Stimulated activated CD4-positive, alpha-beta T cell treated with anti-CD3 and anti-CD28 coated beads, Interleukin-4, amount 100 ng/mL, for 24 hours (primary cell): ENCODE measurements around the gene FTSJ3.

Experiments
- DNase-seq: peaks from one replicate; pipeline ENCODE4 v3.0.0-alpha.2; 2020

Gene FTSJ3

GRCh38 chr17:63843387-63843888 lies 16.0 kb upstream of the FTSJ3 start:
- peak; percentile 43 for DNase-seq

GRCh38 chr17:63842540-63843386 lies 15.3 kb upstream of the FTSJ3 start, which contains the start of gene SMARCD2:
Gene SMARCD2 (minus strand): TSS chr17:63842685. CDS start chr17:63842674, 11 bp downstream.
- DNase-seq, result peak; percentile 98

GRCh38 chr17:63842173-63842539 lies 14.7 kb upstream of the FTSJ3 start:
- DNase-seq, result no peak

DNA sequence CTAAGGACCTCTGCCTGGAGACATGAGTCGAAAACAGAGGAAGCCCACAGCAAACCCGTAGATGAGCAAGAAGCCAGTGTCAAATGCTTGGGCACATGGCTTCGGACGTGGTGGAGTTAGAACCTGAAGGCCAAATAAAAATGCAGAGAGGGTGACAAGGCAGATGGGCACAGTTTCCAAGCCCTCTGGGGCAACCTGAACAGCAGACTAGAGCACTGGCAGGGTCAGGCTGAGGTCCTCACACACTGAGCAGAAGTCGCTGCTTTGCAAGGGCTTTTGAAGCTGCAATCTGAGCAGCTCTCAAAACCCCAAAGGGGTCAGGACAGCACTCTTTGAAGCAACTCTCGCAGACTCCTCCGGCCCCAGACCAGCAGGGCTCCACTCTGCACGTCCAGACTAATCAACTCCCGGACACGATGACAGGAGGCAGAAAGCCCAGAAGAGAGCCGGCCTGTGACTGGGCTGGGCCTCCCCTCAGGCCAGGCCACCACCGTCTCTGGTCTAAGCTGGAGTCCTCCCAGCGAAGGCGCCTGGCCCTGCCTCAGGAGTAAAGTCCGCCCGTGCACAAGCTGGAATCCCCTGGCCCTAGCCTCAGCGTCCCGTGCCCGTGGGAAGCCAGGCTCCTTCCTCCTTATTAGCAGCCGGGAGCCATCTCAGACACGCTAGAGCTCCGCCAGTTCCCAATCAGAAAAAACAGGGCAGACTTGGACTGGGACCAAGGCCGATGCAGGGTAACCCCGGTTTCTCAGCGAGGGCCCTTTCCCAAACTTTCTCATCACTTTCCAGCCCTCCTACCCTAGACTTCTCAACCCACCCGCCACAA lies 14.1 kb upstream of the FTSJ3 start:
- no peak for DNase-seq

DNA sequence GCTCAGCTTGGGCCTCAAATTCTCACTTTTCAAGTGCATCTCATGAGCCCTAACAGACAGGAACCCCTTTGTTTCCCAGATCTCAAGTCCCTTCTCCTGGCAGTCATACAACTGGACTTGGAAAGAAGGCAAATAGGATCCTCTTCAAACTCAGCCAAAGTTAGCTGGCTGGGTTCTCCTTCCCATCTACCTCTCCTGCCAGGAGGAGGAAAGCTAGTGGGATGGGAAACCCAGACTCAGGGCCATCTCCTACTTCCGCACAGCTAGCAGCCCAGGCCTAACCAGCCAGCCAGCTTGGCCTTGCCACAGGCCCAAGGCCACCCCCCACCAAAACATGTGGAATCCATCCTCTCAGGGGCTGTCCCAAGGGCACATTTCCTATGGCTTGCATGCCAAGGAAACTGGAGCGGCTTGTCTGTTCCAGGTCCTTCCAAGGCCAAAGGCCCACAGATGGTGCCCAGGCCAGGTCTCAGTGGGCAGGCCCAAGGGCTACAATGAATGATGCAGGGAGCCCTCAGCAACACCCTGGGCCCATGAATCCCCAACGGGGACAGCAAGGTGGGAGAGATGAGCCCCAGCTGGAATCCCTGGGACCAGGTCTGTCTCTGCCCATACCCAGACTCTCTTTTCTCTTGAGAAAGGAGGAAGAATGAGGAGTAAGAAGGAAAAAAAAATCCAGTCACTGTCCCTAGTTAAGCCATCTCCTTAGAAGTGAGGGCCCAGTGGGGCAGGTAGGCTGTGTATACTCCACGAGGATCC lies 13.3 kb upstream of the FTSJ3 start:
- DNase-seq, result no peak

GRCh38 chr17:63838631-63839171 lies 11.2 kb upstream of the FTSJ3 start:
- no peak for DNase-seq

DNA sequence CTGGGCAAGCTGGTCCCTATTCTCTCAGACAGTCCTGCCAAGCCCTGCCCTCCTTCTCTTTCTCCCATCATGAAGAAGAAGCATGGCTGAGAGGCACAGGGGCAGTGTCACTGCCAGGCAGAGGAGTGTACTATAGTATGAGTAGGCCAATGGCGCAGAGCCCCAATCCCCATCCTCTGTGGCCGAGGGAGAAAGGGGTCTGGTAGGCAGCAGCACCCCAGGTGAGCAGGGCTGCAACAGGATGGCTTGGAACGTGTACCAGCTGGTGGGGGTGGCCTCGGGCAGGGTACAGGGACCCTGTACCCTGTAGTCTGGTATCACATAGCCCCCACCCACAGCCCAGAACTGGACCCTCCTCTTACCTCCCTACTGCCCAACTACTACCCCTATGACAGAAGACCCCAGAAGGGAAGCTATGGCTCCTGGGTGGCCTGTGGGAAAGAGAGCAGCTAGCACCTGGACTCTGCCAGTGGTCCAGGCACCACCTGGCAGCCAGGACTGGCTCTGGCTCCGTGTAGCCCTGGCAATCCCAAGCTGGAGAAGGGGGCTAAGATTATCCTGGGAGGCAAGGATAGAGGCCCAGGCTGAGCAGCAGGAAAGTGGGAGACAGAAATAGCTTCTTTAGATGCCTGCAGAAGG lies 10.6 kb upstream of the FTSJ3 start:
- no peak for DNase-seq

- no peak for DNase-seq
Observed at GRCh38 chr17:63837480-63837879, 10.0 kb upstream of the FTSJ3 start.

DNA sequence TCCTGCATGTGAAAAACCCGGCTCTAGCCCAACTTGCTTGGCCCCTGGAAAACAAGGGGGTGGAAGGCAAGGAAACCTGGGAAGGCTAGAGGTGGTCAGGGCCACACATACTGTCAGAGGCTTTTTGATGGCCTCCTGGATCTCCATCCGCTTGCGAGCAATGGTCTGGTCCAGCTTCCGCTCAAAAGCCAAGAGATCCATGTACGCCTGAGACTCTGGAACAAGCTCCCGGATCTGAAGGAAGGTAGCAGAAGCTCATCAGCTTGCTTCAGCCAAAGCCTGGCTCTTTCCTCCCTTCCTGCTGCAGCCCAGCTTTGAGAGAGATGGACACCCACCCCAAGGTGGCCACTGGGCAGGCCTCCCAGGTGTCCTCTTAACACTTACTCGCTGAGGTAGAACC lies 9.3 kb upstream of the FTSJ3 start:
- DNase-seq, result no peak

DNA sequence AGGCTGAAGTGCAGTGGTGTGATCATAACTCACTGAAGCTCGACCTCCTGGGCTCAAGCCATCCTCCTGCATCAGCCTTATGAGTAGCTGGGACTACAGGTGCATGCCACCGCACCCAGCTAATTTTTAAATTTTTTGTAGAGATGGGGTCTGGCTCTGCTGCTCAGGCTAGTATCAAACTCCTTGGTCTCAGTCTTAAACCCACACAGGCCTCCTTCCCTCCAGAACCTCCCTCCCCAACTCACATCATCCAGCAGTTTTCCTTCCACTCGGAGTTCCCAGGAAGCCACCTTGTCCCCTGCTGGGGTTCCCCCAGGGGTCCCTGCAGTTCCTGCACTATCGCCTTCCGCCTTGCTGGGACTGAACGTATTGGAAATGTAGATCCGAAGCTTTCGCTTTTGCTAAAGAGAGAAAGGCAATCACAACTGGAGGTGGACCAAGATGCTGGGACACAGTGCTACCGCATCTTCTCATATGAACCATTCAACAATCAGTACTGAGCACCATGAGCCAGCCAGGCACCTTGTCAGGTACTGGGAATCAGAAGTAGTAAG lies 7.8 kb upstream of the FTSJ3 start:
- DNase-seq, result no peak

DNA sequence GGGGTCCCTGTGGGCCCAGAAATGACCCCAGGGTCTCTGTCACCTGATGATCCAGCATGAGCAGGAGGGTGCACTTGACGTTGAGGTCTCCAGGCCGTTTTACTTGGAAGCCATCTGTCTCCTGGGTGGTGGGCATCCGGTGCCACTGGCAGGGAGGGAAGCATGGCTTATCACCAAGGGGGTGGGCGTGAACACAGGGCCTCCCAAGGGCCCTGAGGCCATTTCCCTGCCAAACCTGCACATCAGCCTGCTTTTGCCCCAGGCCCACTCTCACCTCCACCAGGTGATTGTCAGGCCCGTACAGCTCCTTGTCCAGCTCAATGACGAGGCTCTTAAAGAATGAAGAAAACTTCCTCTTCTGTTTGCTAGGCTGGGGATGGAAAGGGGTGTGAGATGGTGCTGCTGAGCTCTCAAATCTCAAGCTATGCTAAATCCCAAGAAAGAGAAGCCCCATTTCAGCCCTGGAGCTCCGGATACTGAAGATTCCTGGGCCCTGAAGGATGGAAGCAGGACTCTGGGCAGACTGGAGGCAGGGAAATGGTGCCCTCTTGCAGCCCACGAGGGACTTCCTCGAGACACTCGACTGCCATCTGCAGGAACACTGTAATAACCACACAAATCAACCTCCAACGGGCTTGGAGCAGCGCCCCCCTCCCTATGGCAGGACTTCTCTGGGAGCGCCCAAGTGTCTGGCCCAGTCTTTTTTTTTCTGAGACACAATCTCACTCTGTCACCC lies 7.1 kb upstream of the FTSJ3 start:
- peak; percentile 76 for DNase-seq

GRCh38 chr17:63833741-63834373 lies 6.4 kb upstream of the FTSJ3 start:
- no peak for DNase-seq

DNA sequence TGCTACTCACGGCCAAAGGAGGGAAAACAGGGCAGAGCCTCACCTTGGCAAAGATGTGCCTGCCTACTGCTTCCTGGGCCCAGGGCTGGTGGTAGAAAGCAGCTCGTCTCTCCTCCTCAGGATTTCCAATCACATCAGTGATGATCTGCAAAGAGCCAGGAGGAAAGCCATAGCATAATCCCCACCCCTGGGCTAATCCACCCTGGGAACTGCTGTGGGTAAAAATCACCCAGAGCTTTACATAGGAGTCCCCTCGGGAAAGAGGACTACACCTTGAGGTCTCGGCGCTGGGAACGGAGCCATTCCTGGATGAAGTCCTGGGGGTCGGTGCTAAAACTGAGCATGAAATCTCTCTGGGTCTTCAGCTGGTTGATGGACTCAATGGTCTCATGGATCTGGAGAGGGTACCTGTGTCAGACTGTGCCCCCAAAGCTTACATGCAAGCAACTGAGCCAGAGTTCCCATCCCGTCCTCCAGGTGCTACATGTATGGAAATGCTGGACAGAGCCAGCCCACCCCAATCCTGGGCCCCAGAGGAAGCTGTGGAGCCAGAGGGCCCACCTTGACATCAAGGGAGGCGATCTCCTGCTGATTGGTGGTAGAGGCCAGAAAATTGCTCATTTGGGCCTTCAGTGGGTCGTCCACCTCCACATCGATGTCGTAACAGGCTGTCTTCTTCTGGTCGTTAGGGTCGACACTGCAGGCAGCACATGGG lies 5.7 kb upstream of the FTSJ3 start:
- DNase-seq, result no peak

GRCh38 chr17:63832455-63832854 lies 5.0 kb upstream of the FTSJ3 start:
- DNase-seq, result no peak

GRCh38 chr17:63832014-63832413 lies 4.6 kb upstream of the FTSJ3 start:
- DNase-seq, result no peak

- no peak for DNase-seq
Observed at GRCh38 chr17:63831505-63831904, 4.0 kb upstream of the FTSJ3 start.

- DNase-seq, result no peak
Observed at GRCh38 chr17:63830904-63831491, 3.5 kb upstream of the FTSJ3 start.

DNA sequence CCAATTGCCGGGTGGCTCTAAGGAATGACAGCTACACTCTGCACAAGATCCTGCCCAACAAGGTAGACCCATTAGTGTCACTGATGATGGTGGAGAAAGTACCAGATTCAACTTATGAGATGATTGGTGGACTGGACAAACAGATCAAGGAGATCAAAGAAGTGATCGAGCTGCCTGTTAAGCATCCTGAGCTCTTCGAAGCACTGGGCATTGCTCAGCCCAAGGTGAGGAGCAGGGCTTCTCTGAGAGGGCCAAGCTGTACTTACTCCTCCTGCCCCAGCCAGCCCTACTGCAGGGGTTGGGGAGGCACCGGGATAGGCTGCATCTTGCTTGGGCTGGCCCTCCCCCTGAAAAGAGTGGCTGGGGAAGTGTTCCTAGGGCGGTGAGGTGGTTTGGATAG lies 2.8 kb upstream of the FTSJ3 start:
- no peak for DNase-seq

GRCh38 chr17:63828936-63829335 lies 1.5 kb upstream of the FTSJ3 start:
- DNase-seq, result no peak

DNA sequence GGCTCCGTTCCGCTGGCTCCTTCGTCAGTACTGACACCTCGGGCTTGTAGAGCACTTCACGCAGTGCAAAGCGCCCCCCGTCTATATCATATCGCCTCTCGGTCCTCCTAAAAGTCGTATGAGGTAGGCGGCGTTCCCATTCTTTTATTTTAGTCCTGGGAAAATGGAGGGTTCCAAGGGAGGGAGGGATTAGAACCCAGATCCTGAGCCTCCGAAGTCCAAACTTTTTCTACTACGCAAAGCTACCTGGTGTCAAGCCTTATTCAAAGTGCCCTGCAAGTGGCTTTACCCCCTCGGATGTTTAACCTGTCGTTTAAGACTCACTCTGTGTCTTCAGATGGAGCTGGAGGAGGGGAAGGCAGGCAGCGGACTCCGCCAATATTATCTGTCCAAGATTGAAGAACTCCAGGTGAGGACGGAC lies 348 bp upstream of the FTSJ3 start:
- no peak for DNase-seq
